SK-N-SH (cell line): ENCODE data around the gene IL6R. TPM values are rescaled to one million over a fixed set of nuclear protein-coding genes. Genes with fewer than 3 reads are reported as not detected.

ENCODE experiments used
- CTCF ChIA-PET: fragments of 300-600, 350-600 bp; formaldehyde crosslinking; extraction: SDS; loops from one replicate; lab custom pipeline; 2021; lab: Yijun Ruan, JAX
- POLR2A ChIA-PET: fragments of 350-600 bp; sonication (Branson Sonifier 250); formaldehyde crosslinking; extraction: SDS; loops from one replicate; lab custom pipeline; 2020; ENCODE audit warnings: antibody characterized with exemption, inconsistent platforms; lab: Yijun Ruan, JAX
- DNase-seq: peaks from one replicate; pipeline ENCODE4 v3.0.0; 2012
- H2AFZ ChIP-seq: fragments of 200-600 bp; sonication (generic); 2 replicates; pipeline ENCODE4 v1.8.1; 2016; ENCODE audit warnings: antibody characterized with exemption, mild to moderate bottlenecking, low read depth
- H3F3A ChIP-seq: fragments of 200-600 bp; sonication (generic); replicated peaks from 2 replicates; pipeline ENCODE3; 2016; ENCODE audit warnings: antibody characterized with exemption, mild to moderate bottlenecking; ENCODE audit not compliant: insufficient read depth
- H3K27ac ChIP-seq, 2 experiments: fragments of 200-500 bp in 1 of 2; fragments of 200-600 bp in 1 of 2; sonication (Bioruptor generic) in 1 of 2; sonication (generic), shearing (Covaris generic) in 1 of 2; 2 replicates each; pipeline versions ENCODE4 v1.5.1 to v1.6.1; 2014 to 2016; ENCODE audit warnings: low read depth in 2 of 2, inconsistent platforms in 1 of 2, low read length in 1 of 2, mild to moderate bottlenecking in 1 of 2, mixed read lengths in 1 of 2
- H3K27me3 ChIP-seq: fragments of 200-600 bp; sonication (generic), shearing (Covaris generic); 2 replicates; pipeline ENCODE4 v1.6.1; 2016; ENCODE audit warnings: mixed run types; ENCODE audit not compliant: insufficient read depth
- H3K36me3 ChIP-seq, 2 experiments: fragments of 200-500 bp in 1 of 2; fragments of 200-600 bp in 1 of 2; sonication (Bioruptor generic) in 1 of 2; sonication (generic) in 1 of 2; replicated peaks in 1 of 2; 2 replicates each; pipeline versions ENCODE3 to v1.5.1; 2014 to 2016; ENCODE audit warnings: low read length in 1 of 2, mild to moderate bottlenecking in 1 of 2; ENCODE audit not compliant: insufficient read depth in 2 of 2, control insufficient read depth in 1 of 2
- H3K4me1 ChIP-seq, 2 experiments: fragments of 200-500 bp in 1 of 2; fragments of 200-600 bp in 1 of 2; sonication (Bioruptor generic) in 1 of 2; sonication (generic), shearing (Covaris generic) in 1 of 2; 2 replicates each; pipeline versions ENCODE4 v1.5.1 to v1.6.1; 2014 to 2016; ENCODE audit warnings: low read depth in 1 of 2, low read length in 1 of 2, mixed run types in 1 of 2; ENCODE audit not compliant: insufficient read depth in 2 of 2, control insufficient read depth in 1 of 2
- H3K4me2 ChIP-seq: fragments of 200-600 bp; sonication (generic), shearing (Covaris generic); 2 replicates; pipeline ENCODE4 v1.6.1; 2017; ENCODE audit warnings: mixed run types
- H3K4me3 ChIP-seq, 2 experiments: fragments of 200-500 bp in 1 of 2; fragments of 200-600 bp in 1 of 2; sonication (Bioruptor generic) in 1 of 2; sonication (generic), shearing (Covaris generic) in 1 of 2; 2 replicates each; pipeline versions ENCODE4 v1.5.1 to v1.8.1; 2014 to 2016; ENCODE audit warnings: low read depth in 2 of 2, inconsistent platforms in 1 of 2, low read length in 1 of 2, mild to moderate bottlenecking in 1 of 2, mixed read lengths in 1 of 2, moderate library complexity in 1 of 2
- H3K79me2 ChIP-seq: fragments of 200-600 bp; sonication (generic); 2 replicates; pipeline ENCODE4 v1.8.1; 2017; ENCODE audit warnings: mild to moderate bottlenecking; ENCODE audit not compliant: insufficient read depth
- H3K9ac ChIP-seq: fragments of 200-600 bp; sonication (generic); 2 replicates; pipeline ENCODE4 v1.6.1; 2017; ENCODE audit warnings: mixed run types
- H3K9me2 ChIP-seq: fragments of 200-600 bp; sonication (generic); 2 replicates; pipeline ENCODE4 v1.6.1; 2017; ENCODE audit warnings: mixed run types
- H3K9me3 ChIP-seq: fragments of 200-600 bp; sonication (generic); 2 replicates; pipeline ENCODE4 v1.6.1; 2017; ENCODE audit warnings: mixed run types, mild to moderate bottlenecking, moderate library complexity
- H4K20me1 ChIP-seq: fragments of 200-600 bp; sonication (generic); 2 replicates; pipeline ENCODE4 v1.6.1; 2017; ENCODE audit warnings: mild to moderate bottlenecking, mixed run types; ENCODE audit not compliant: insufficient read depth
- CHD2 ChIP-seq: fragments of 150-350 bp; IDR thresholded peaks from 2 replicates; pipeline ENCODE4 v1.6.1; 2018; ENCODE audit warnings: low read length; ENCODE audit not compliant: partially characterized antibody
- CTCF ChIP-seq: fragments of 200-600 bp; sonication (generic); IDR thresholded peaks from 2 replicates; pipeline ENCODE4 v1.6.1; 2017; ENCODE audit warnings: antibody characterized with exemption, mild to moderate bottlenecking, moderate library complexity
- ELF1 ChIP-seq: IDR thresholded peaks from 2 replicates; pipeline ENCODE4 v1.4.0; 2012
- EZH2phosphoT487 ChIP-seq: fragments of 200-600 bp; sonication (generic); IDR thresholded peaks from 2 replicates; pipeline ENCODE4 v1.6.1; 2017; ENCODE audit warnings: low read depth, mixed run types, mild to moderate bottlenecking, antibody characterized with exemption, moderate library complexity, borderline replicate concordance
- FOSL2 ChIP-seq: IDR thresholded peaks from 2 replicates; pipeline ENCODE4 v1.4.0; 2012; ENCODE audit warnings: low read depth, mild to moderate bottlenecking, moderate library complexity, borderline replicate concordance
- FOXM1 ChIP-seq: IDR thresholded peaks from 2 replicates; pipeline ENCODE4 v1.4.0; 2012; ENCODE audit warnings: low read depth, mild to moderate bottlenecking
- GABPA ChIP-seq: IDR thresholded peaks from 2 replicates; pipeline ENCODE4 v1.4.0; 2012; ENCODE audit warnings: low read depth, mild to moderate bottlenecking
- MXI1 ChIP-seq: IDR thresholded peaks from 2 replicates; pipeline ENCODE4 v1.6.1; 2012; ENCODE audit warnings: mild to moderate bottlenecking, low read depth, low read length, improper control_type of control experiment
- NRF1 ChIP-seq: IDR thresholded peaks from 2 replicates; pipeline ENCODE4 v1.6.1; 2012; ENCODE audit warnings: low read depth, mild to moderate bottlenecking, low read length
- PBX3 ChIP-seq: IDR thresholded peaks from 2 replicates; pipeline ENCODE4; 2012
- POLR2AphosphoS5 ChIP-seq: IDR thresholded peaks from 2 replicates; pipeline ENCODE4 v1.6.1; 2012; ENCODE audit warnings: low read depth, low read length
- RAD21 ChIP-seq: IDR thresholded peaks from 2 replicates; pipeline ENCODE4 v1.6.1; 2012; ENCODE audit warnings: mild to moderate bottlenecking, low read length
- REST ChIP-seq: IDR thresholded peaks from 2 replicates; pipeline ENCODE4 v1.6.1; 2012; ENCODE audit warnings: mild to moderate bottlenecking, low read depth, low read length, moderate library complexity
- RFX5 ChIP-seq: IDR thresholded peaks from 2 replicates; pipeline ENCODE4 v1.6.1; 2012; ENCODE audit warnings: mild to moderate bottlenecking, improper control_type of control experiment, low read length
- RXRA ChIP-seq: IDR thresholded peaks from 2 replicates; pipeline ENCODE4 v1.4.0; 2012; ENCODE audit warnings: low read depth, mild to moderate bottlenecking, borderline replicate concordance
- SIN3A ChIP-seq: IDR thresholded peaks from 2 replicates; pipeline ENCODE4 v1.6.1; 2012; ENCODE audit warnings: low read depth, mild to moderate bottlenecking, low read length, moderate library complexity, borderline replicate concordance
- SMC3 ChIP-seq: IDR thresholded peaks from 2 replicates; pipeline ENCODE4 v1.6.1; 2012; ENCODE audit warnings: low read depth, low read length, improper control_type of control experiment
- TEAD4 ChIP-seq: IDR thresholded peaks from 2 replicates; pipeline ENCODE4 v1.4.0; 2012; ENCODE audit warnings: mild to moderate bottlenecking, borderline replicate concordance; ENCODE audit not compliant: insufficient read depth
- USF2 ChIP-seq: fragments of 150-350 bp; IDR thresholded peaks from 2 replicates; pipeline ENCODE4 v1.6.1; 2017; ENCODE audit warnings: antibody characterized with exemption, low read length, low read depth, borderline replicate concordance
- YY1 ChIP-seq: IDR thresholded peaks from 2 replicates; pipeline ENCODE4 v1.4.0; 2012; ENCODE audit warnings: low read depth, mild to moderate bottlenecking
- WGBS: methylation state at CpG from one replicate; pipeline ENCODE4 v1.1.6; 2017; ENCODE audit warnings: low lambda C conversion rate; 5-methylcytosine and 5-hydroxymethylcytosine counted together
- polyA plus RNA-seq, 3 experiments: library from polyadenylated mRNA; depleted of rRNA; stranded (reverse); fragments of >200 nt; gene quantifications; 2 replicates each; pipeline ENCODE4 v1.2.3, GENCODE V29; 2012

IL6R gene
- polyA plus RNA-seq, 1 of the 3 experiments (the other 2 are of a cell fraction) = 2.8 TPM

GRCh38 chr1:154430903-154431302 lies 25.8 kb downstream of the IL6R start:
- H3K27ac ChIP-seq = no peak overlapping the region
- no peaks in the 10 kb centered on the region for H3K9me3 ChIP-seq
- H4K20me1 ChIP-seq = no peaks in the 10 kb centered on the region
- H3F3A ChIP-seq = peaks cover 10% of the 10 kb centered on the region
- H3K27me3 ChIP-seq = no peaks in the 10 kb centered on the region
- H3K79me2 ChIP-seq = no peaks in the 10 kb centered on the region
- 83% methylated on average over 11 of the region's 11 CpGs for WGBS
- CTCF ChIA-PET = interaction anchor here (1.0 to 1.5 kb wide), 3 partner anchors 12 to 23 kb away, joined by 3 read pairs; no protein-coding TSS in a partner anchor
- H3K9ac ChIP-seq = no peak overlapping the region
- H3K4me1 ChIP-seq = peaks cover 0 to 12% of the 10 kb centered on the region in 2 experiments; a peak in 1 of 4 replicates
- POLR2A ChIA-PET = no interaction called here
- no peaks in the 10 kb centered on the region for H3K36me3 ChIP-seq
- no peak overlapping the region for H3K4me2 ChIP-seq
- DNase-seq = no peak
- H3K4me3 ChIP-seq = no peak overlapping the region
- no peak overlapping the region for H2AFZ ChIP-seq
- no peak for TF ChIP-seq TEAD4
- TF ChIP-seq SMC3 = no peak
- no peak for TF ChIP-seq CTCF
- TF ChIP-seq CHD2 = no peak
- no peak for TF ChIP-seq PBX3
- no peak for TF ChIP-seq RAD21
- TF ChIP-seq RXRA = no peak
- TF ChIP-seq ELF1 = no peak
- no peak for TF ChIP-seq GABPA
- TF ChIP-seq FOSL2 = no peak
- no peak for TF ChIP-seq REST
- no peak for TF ChIP-seq FOXM1
- no peak for TF ChIP-seq RFX5
- no peak for TF ChIP-seq EZH2phosphoT487
- TF ChIP-seq POLR2AphosphoS5 = no peak
- no peak for TF ChIP-seq NRF1
- TF ChIP-seq MXI1 = no peak
- no peak for TF ChIP-seq YY1
- TF ChIP-seq USF2 = no peak
- no peak for TF ChIP-seq SIN3A
- H3K9me2 ChIP-seq = no peaks in the 10 kb centered on the region
